Astrocyte (in vitro differentiated cells and primary cell): Measurements from ENCODE around the gene DNMT1. TPM values are rescaled to one million over a fixed set of nuclear protein-coding genes. Genes with fewer than 3 reads are reported as not detected.

ENCODE experiments used
- DNase-seq: peaks from one replicate; pipeline ENCODE4 v3.0.0-alpha.2; 2010; ENCODE audit warnings: low read depth
- FAIRE-seq: peaks from 2 replicates; lab custom pipeline; 2011; peaks lifted over from hg19 to GRCh38; lab: Jason Lieb, UNC
- H2AFZ ChIP-seq: 2 replicates; pipeline ENCODE4 v1.6.0; 2012; ENCODE audit warnings: low read depth, low read length, inconsistent platforms
- H3K27ac ChIP-seq: 2 replicates; pipeline ENCODE4 v1.5.1; 2011; ENCODE audit warnings: low read depth, low read length, inconsistent platforms
- H3K27me3 ChIP-seq: 2 replicates; pipeline ENCODE4 v1.6.0; 2011; ENCODE audit warnings: low read length, inconsistent platforms; ENCODE audit not compliant: insufficient read depth
- H3K36me3 ChIP-seq: 2 replicates; pipeline ENCODE4 v1.5.1; 2011; ENCODE audit warnings: low read length, inconsistent platforms; ENCODE audit not compliant: insufficient read depth
- H3K4me1 ChIP-seq: 2 replicates; pipeline ENCODE4 v1.5.1; 2011; ENCODE audit warnings: low read length, inconsistent platforms; ENCODE audit not compliant: insufficient read depth
- H3K4me2 ChIP-seq: 2 replicates; pipeline ENCODE4 v1.6.0; 2012; ENCODE audit warnings: low read length, inconsistent platforms
- H3K4me3 ChIP-seq: 2 replicates; pipeline ENCODE4 v1.5.1; 2011; ENCODE audit warnings: low read depth, mild to moderate bottlenecking, low read length, inconsistent platforms; ENCODE audit not compliant: insufficient read depth
- H3K79me2 ChIP-seq: 2 replicates; pipeline ENCODE4 v1.6.0; 2012; ENCODE audit warnings: mild to moderate bottlenecking, low read length, inconsistent platforms; ENCODE audit not compliant: insufficient read depth
- H3K9ac ChIP-seq: 2 replicates; pipeline ENCODE4 v1.6.0; 2012; ENCODE audit warnings: mild to moderate bottlenecking, low read length, inconsistent platforms
- H3K9me3 ChIP-seq: 2 replicates; pipeline ENCODE4 v1.5.1; 2012; ENCODE audit warnings: low read depth, mild to moderate bottlenecking, low read length, inconsistent platforms; ENCODE audit not compliant: insufficient read depth
- H4K20me1 ChIP-seq: 2 replicates; pipeline ENCODE4 v1.6.0; 2012; ENCODE audit warnings: low read length, inconsistent platforms; ENCODE audit not compliant: insufficient read depth
- H3K27ac Mint-ChIP-seq: one replicate; pipeline ENCODE4 v1.8.0; 2021; ENCODE audit warnings: mild to moderate bottlenecking, mixed read lengths; ENCODE audit not compliant: unreplicated experiment
- H3K27me3 Mint-ChIP-seq: one replicate; pipeline ENCODE4 v1.8.0; 2021; ENCODE audit warnings: low read depth, mixed read lengths; ENCODE audit not compliant: unreplicated experiment
- H3K36me3 Mint-ChIP-seq: one replicate; pipeline ENCODE4 v1.8.0; 2021; ENCODE audit warnings: low read depth, mixed read lengths; ENCODE audit not compliant: unreplicated experiment
- H3K4me1 Mint-ChIP-seq: one replicate; pipeline ENCODE4 v1.8.0; 2021; ENCODE audit warnings: low read depth, mixed read lengths; ENCODE audit not compliant: unreplicated experiment
- H3K4me3 Mint-ChIP-seq: one replicate; pipeline ENCODE4 v1.8.0; 2021; ENCODE audit warnings: mild to moderate bottlenecking, moderate library complexity, mixed read lengths; ENCODE audit not compliant: unreplicated experiment
- H3K9me3 Mint-ChIP-seq: one replicate; pipeline ENCODE4 v1.8.0; 2021; ENCODE audit warnings: mild to moderate bottlenecking, mixed read lengths; ENCODE audit not compliant: unreplicated experiment
- EZH2 ChIP-seq: IDR thresholded peaks from 2 replicates; pipeline ENCODE4 v1.6.1; 2012; ENCODE audit warnings: mild to moderate bottlenecking, low read length, inconsistent platforms; ENCODE audit not compliant: insufficient read depth
- total RNA-seq: library from RNA; stranded (reverse); gene quantifications from 2 replicates; pipeline ENCODE4 v1.2.1, GENCODE V29; 2021
- TF ChIP-seq, protein P1 (sequence below): IDR thresholded peaks from 2 replicates; pipeline ENCODE4 v1.5.1; 2011; ENCODE audit warnings: low read depth, mild to moderate bottlenecking, inconsistent platforms, low read length, moderate library complexity; ENCODE audit not compliant: insufficient read depth

DNMT1 gene
- total RNA-seq, 1 donor from 2014 or later, result 50.6 TPM

DNA sequence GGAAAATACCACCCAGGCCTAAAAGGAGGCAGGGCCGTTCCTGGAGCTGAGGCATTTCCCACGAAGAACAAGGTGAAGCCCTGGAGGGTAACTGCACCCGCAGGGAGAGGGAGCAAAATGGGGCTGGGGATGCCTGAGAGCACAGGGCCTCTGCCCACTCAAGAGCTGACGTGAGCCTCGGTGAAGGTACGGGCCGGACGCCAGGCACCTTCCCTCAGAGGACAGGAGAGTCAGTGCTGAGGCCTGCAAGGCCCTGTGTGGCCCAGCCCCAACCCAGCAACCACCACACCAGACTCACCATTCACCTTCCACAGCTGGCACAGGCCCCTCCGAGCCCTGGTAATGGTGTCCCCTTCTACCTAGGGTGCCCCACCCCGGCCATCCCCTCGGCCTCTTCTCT is 36.3 kb downstream of the DNMT1 start:
- Histone ChIP-seq H3K79me2 (no peaks in the 10 kb centered on the region), H3K9ac (no peak overlapping the region), H3K36me3 (peaks cover 54% of the 10 kb centered on the region), H2AFZ (no peak overlapping the region), H3K4me2 (no peak overlapping the region), H3K4me3 (no peak overlapping the region), H3K27ac (no peak overlapping the region), H4K20me1 (peaks cover 8% of the 10 kb centered on the region), H3K9me3 (no peaks in the 10 kb centered on the region), H3K27me3 (no peaks in the 10 kb centered on the region), H3K4me1 (no peaks in the 10 kb centered on the region)
- no peak overlapping the region for H3K4me3 Mint-ChIP-seq
- DNase-seq (no peak), FAIRE-seq (no peak)
- no peaks in the 10 kb centered on the region for H3K27me3 Mint-ChIP-seq
- no peak overlapping the region for H3K27ac Mint-ChIP-seq
- H3K36me3 Mint-ChIP-seq, result peaks cover 35% of the 10 kb centered on the region
- TF ChIP-seq EZH2, result no peak
- TF ChIP-seq, protein P1, sequence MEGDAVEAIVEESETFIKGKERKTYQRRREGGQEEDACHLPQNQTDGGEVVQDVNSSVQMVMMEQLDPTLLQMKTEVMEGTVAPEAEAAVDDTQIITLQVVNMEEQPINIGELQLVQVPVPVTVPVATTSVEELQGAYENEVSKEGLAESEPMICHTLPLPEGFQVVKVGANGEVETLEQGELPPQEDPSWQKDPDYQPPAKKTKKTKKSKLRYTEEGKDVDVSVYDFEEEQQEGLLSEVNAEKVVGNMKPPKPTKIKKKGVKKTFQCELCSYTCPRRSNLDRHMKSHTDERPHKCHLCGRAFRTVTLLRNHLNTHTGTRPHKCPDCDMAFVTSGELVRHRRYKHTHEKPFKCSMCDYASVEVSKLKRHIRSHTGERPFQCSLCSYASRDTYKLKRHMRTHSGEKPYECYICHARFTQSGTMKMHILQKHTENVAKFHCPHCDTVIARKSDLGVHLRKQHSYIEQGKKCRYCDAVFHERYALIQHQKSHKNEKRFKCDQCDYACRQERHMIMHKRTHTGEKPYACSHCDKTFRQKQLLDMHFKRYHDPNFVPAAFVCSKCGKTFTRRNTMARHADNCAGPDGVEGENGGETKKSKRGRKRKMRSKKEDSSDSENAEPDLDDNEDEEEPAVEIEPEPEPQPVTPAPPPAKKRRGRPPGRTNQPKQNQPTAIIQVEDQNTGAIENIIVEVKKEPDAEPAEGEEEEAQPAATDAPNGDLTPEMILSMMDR, result no peak
- H3K4me1 Mint-ChIP-seq, result no peaks in the 10 kb centered on the region
- no peaks in the 10 kb centered on the region for H3K9me3 Mint-ChIP-seq

DNA sequence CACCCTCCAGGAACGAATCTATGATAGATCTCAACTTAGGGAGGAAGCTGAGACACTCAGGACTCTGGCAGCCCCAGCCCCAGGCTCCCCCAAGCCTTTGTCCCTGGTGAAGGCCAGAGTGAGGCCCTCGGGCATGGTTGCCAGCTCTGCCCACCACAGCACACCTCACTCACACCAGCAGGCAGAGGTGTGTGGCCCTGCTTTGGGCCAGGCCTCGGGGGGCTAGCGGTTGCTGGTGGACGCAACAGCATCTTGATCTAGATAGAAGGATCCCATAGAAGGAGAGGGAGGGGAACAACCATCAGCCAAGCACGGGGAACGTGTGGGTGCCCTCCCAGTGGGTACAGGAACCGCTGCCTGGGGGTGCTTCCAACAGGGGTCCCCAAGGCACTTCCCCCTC is 36.7 kb downstream of the DNMT1 start:
- FAIRE-seq (no peak), DNase-seq (no peak)
- Histone ChIP-seq H3K36me3 (peaks cover 51% of the 10 kb centered on the region), H3K9me3 (no peaks in the 10 kb centered on the region), H2AFZ (no peak overlapping the region), H3K9ac (no peak overlapping the region), H3K4me3 (no peak overlapping the region), H3K27me3 (no peaks in the 10 kb centered on the region), H4K20me1 (peaks cover 8% of the 10 kb centered on the region), H3K4me2 (no peak overlapping the region), H3K79me2 (no peaks in the 10 kb centered on the region), H3K4me1 (no peaks in the 10 kb centered on the region), H3K27ac (no peak overlapping the region)
- no peak overlapping the region for H3K4me3 Mint-ChIP-seq
- H3K4me1 Mint-ChIP-seq, result no peaks in the 10 kb centered on the region
- H3K27ac Mint-ChIP-seq, result no peak overlapping the region
- peaks cover 34% of the 10 kb centered on the region for H3K36me3 Mint-ChIP-seq
- no peaks in the 10 kb centered on the region for H3K9me3 Mint-ChIP-seq
- no peaks in the 10 kb centered on the region for H3K27me3 Mint-ChIP-seq
- no peak for TF ChIP-seq EZH2
- TF ChIP-seq, protein P1, result no peak

DNA sequence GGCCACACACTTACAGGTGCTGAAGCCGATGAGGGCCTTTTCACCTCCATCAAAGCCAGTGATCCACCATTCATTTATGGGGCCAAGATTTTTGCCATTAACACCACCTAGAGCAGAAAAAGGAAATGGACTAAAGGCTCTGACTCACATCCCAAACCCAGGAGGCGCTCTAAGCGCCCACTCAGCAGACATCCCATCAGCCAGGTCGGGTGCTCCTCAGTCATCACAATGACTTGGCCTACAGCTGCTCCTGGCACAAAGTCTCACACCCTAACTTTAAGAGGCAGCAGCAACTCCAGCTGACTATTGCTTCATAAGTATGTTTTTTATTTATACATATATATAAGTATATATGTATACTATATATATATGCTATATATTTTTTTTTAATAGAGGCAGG is 38.9 kb downstream of the DNMT1 start:
- H3K9me3 Mint-ChIP-seq, result no peaks in the 10 kb centered on the region
- peaks cover 35% of the 10 kb centered on the region for H3K36me3 Mint-ChIP-seq
- no peaks in the 10 kb centered on the region for H3K27me3 ChIP-seq
- H3K27me3 Mint-ChIP-seq, result no peaks in the 10 kb centered on the region
- H3K79me2 ChIP-seq, result no peaks in the 10 kb centered on the region
- no peaks in the 10 kb centered on the region for H3K4me1 ChIP-seq
- peaks cover 66% of the 10 kb centered on the region for H3K36me3 ChIP-seq
- no peak overlapping the region for H3K9ac ChIP-seq
- H3K4me3 ChIP-seq, result no peak overlapping the region
- DNase-seq (no peak), FAIRE-seq (no peak)
- no peak overlapping the region for H3K4me3 Mint-ChIP-seq
- H3K4me1 Mint-ChIP-seq, result no peaks in the 10 kb centered on the region
- H2AFZ ChIP-seq, result no peak overlapping the region
- H3K27ac ChIP-seq, result no peak overlapping the region
- no peaks in the 10 kb centered on the region for H3K9me3 ChIP-seq
- no peak overlapping the region for H3K4me2 ChIP-seq
- no peak for TF ChIP-seq EZH2
- TF ChIP-seq, protein P1, result no peak
- H4K20me1 ChIP-seq, result peaks cover 20% of the 10 kb centered on the region
- no peak overlapping the region for H3K27ac Mint-ChIP-seq
